Stimulated activated CD8-positive, alpha-beta memory T cell treated with anti-CD3 and anti-CD28 coated beads, Interleukin-15, amount 100 ng/mL, for 4 hours (primary cell): ENCODE data around the gene HLA-DQA1.
A peak's percentile ranks its signal among the peaks of the same experiment; 100 is the strongest.
"Not testable (repeated sequence)": the region's sequence is repeated elsewhere in the genome, so short reads cannot be mapped to it uniquely, and the experiment has no call there.

Source experiments
- DNase-seq, 2 donors: peaks; one replicate each; pipeline ENCODE4 v3.0.0-alpha.2; 2020; ENCODE audit warnings: low read depth in 2 of 2

Gene HLA-DQA1

GRCh38 chr6:32637219-32637880 lies at the start of gene HLA-DQA1:
HLA-DQA1 (plus strand) TSS chr6:32637406; CDS start chr6:32637459, 53 bp downstream.
- DNase-seq = no peak

- no peak for DNase-seq
Measured at GRCh38 chr6:32588156-32588555, 49.0 kb upstream of the HLA-DQA1 start.

- no peak for DNase-seq
Measured at GRCh38 chr6:32589596-32590449, 47.4 kb upstream of the HLA-DQA1 start, which contains the start of gene HLA-DRB1. HLA-DRB1 (minus strand) TSS chr6:32589848; CDS start chr6:32589742, 106 bp downstream.

GRCh38 chr6:32590713-32591112 lies 46.5 kb upstream of the HLA-DQA1 start:
- DNase-seq = not testable (repeated sequence)

- no peak for DNase-seq
Measured at GRCh38 chr6:32597024-32597423, 40.2 kb upstream of the HLA-DQA1 start.

GRCh38 chr6:32602383-32602782 lies 34.8 kb upstream of the HLA-DQA1 start:
- DNase-seq = no peak

GRCh38 chr6:32603222-32603621 lies 34.0 kb upstream of the HLA-DQA1 start:
- no peak for DNase-seq

- DNase-seq = no peak
Measured at GRCh38 chr6:32603888-32604287, 33.3 kb upstream of the HLA-DQA1 start.

- DNase-seq = no peak
Measured at GRCh38 chr6:32604434-32604877, 32.8 kb upstream of the HLA-DQA1 start.

GRCh38 chr6:32607263-32607987 lies 29.8 kb upstream of the HLA-DQA1 start:
- DNase-seq = no peak

- DNase-seq = no peak
Measured at GRCh38 chr6:32607988-32608298, 29.3 kb upstream of the HLA-DQA1 start.

- DNase-seq = no peak
Measured at GRCh38 chr6:32608362-32608761, 28.8 kb upstream of the HLA-DQA1 start.

- DNase-seq = no peak
Measured at GRCh38 chr6:32609391-32609730, 27.8 kb upstream of the HLA-DQA1 start.

GRCh38 chr6:32609731-32610640 lies 27.2 kb upstream of the HLA-DQA1 start:
- peak; percentile 13 to 26 for DNase-seq

- DNase-seq = no peak
Measured at GRCh38 chr6:32610682-32611296, 26.4 kb upstream of the HLA-DQA1 start.

- no peak for DNase-seq
Measured at GRCh38 chr6:32613475-32613874, 23.7 kb upstream of the HLA-DQA1 start.

- no peak for DNase-seq
Measured at GRCh38 chr6:32614366-32615081, 22.7 kb upstream of the HLA-DQA1 start.

GRCh38 chr6:32615885-32616532 lies 21.2 kb upstream of the HLA-DQA1 start:
- no peak for DNase-seq

GRCh38 chr6:32617751-32618150 lies 19.5 kb upstream of the HLA-DQA1 start:
- no peak for DNase-seq

GRCh38 chr6:32621372-32621771 lies 15.8 kb upstream of the HLA-DQA1 start:
- DNase-seq = no peak
